IPS-18c (cell line): ENCODE results near the gene SSTR3.

Experiments
- H3K4me3 ChIP-seq: 2 replicates; pipeline ENCODE4 v1.7.0; 2013; ENCODE audit warnings: low read depth, mild to moderate bottlenecking, low read length, moderate library complexity; ENCODE audit not compliant: insufficient read depth
- H3K9me3 ChIP-seq: one replicate; pipeline ENCODE4 v1.6.1; 2013; ENCODE audit warnings: mild to moderate bottlenecking, low read length, moderate library complexity; ENCODE audit not compliant: control insufficient read depth, insufficient read depth

The SSTR3 gene

GRCh38 chr22:37232140-37232998, 20.1 kb upstream of the SSTR3 start:
- H3K4me3 ChIP-seq = no peak overlapping the region
- H3K9me3 ChIP-seq = no peaks in the 10 kb centered on the region

GRCh38 chr22:37231406-37232139, 19.3 kb upstream of the SSTR3 start:
- no peak overlapping the region for H3K4me3 ChIP-seq
- H3K9me3 ChIP-seq = no peaks in the 10 kb centered on the region

GRCh38 chr22:37230673-37231405, 18.6 kb upstream of the SSTR3 start:
- H3K9me3 ChIP-seq = no peaks in the 10 kb centered on the region
- H3K4me3 ChIP-seq = no peak overlapping the region

- no peaks in the 10 kb centered on the region for H3K9me3 ChIP-seq
- no peak overlapping the region for H3K4me3 ChIP-seq
Observed at GRCh38 chr22:37229805-37230672, 17.8 kb upstream of the SSTR3 start.

GRCh38 chr22:37229012-37229804, 16.9 kb upstream of the SSTR3 start:
- H3K4me3 ChIP-seq = no peak overlapping the region
- H3K9me3 ChIP-seq = no peaks in the 10 kb centered on the region

GRCh38 chr22:37228106-37229011, 16.1 kb upstream of the SSTR3 start:
- Histone ChIP-seq H3K9me3 (no peaks in the 10 kb centered on the region), H3K4me3 (no peak overlapping the region)

- Histone ChIP-seq H3K9me3 (no peaks in the 10 kb centered on the region), H3K4me3 (no peak overlapping the region)
Observed at GRCh38 chr22:37226514-37226913, 14.2 kb upstream of the SSTR3 start.

- no peaks in the 10 kb centered on the region for H3K9me3 ChIP-seq
- no peak overlapping the region for H3K4me3 ChIP-seq
Observed at GRCh38 chr22:37226087-37226486, 13.8 kb upstream of the SSTR3 start.

GRCh38 chr22:37225481-37225880, 13.2 kb upstream of the SSTR3 start:
- Histone ChIP-seq H3K4me3 (no peak overlapping the region), H3K9me3 (no peaks in the 10 kb centered on the region)

GRCh38 chr22:37224757-37225420, 12.6 kb upstream of the SSTR3 start:
- Histone ChIP-seq H3K9me3 (no peaks in the 10 kb centered on the region), H3K4me3 (no peak overlapping the region)

GRCh38 chr22:37223965-37224551, 11.8 kb upstream of the SSTR3 start:
- H3K9me3 ChIP-seq = no peaks in the 10 kb centered on the region
- H3K4me3 ChIP-seq = no peak overlapping the region

- Histone ChIP-seq H3K9me3 (no peaks in the 10 kb centered on the region), H3K4me3 (no peak overlapping the region)
Observed at GRCh38 chr22:37222440-37222971, 10.2 kb upstream of the SSTR3 start.

- no peaks in the 10 kb centered on the region for H3K9me3 ChIP-seq
- no peak overlapping the region for H3K4me3 ChIP-seq
Observed at GRCh38 chr22:37221424-37222333, 9.4 kb upstream of the SSTR3 start.
